Umbilical cord (tissue), 2 donors: ENCODE results near the gene SLC35F2. TPM values are rescaled to one million over a fixed set of nuclear protein-coding genes. Genes with fewer than 3 reads are reported as not detected.
"Not testable (repeated sequence)": the region's sequence is repeated elsewhere in the genome, so short reads cannot be mapped to it uniquely, and the experiment has no call there.

Experiments used
- DNase-seq: peaks from one replicate; pipeline ENCODE4 v3.0.0-alpha.2; 2015; ENCODE audit warnings: low spot score
- total RNA-seq: library from RNA; depleted of rRNA; stranded (reverse); fragments of >200 nt; gene quantifications from one replicate; pipeline ENCODE4 v1.2.3, GENCODE V29; 2014; ENCODE audit warnings: low replicate concordance; ENCODE audit not compliant: insufficient read depth

Gene SLC35F2
- total RNA-seq, 1 donor from 2014 or later: 5.3 TPM

GRCh38 chr11:107789767-107790166 lies 68.8 kb downstream of the SLC35F2 start:
- no peak for DNase-seq

- DNase-seq: no peak
Observed at GRCh38 chr11:107787733-107788132, 70.9 kb downstream of the SLC35F2 start.

GRCh38 chr11:107785401-107785800 lies 73.2 kb downstream of the SLC35F2 start:
- no peak for DNase-seq

- DNase-seq: no peak
Observed at GRCh38 chr11:107783121-107783520, 75.5 kb downstream of the SLC35F2 start.

GRCh38 chr11:107780775-107781174 lies 77.8 kb downstream of the SLC35F2 start:
- no peak for DNase-seq

GRCh38 chr11:107780136-107780535 lies 78.5 kb downstream of the SLC35F2 start:
- peak; percentile 43 for DNase-seq

GRCh38 chr11:107778839-107779517 lies 79.6 kb downstream of the SLC35F2 start:
- peak; percentile 18 for DNase-seq

- DNase-seq: no peak
Observed at GRCh38 chr11:107777110-107777509, 81.5 kb downstream of the SLC35F2 start.

GRCh38 chr11:107776062-107776461 lies 82.5 kb downstream of the SLC35F2 start:
- no peak for DNase-seq

GRCh38 chr11:107770551-107770951 lies 88.0 kb downstream of the SLC35F2 start:
- no peak for DNase-seq

GRCh38 chr11:107769189-107769588 lies 89.4 kb downstream of the SLC35F2 start:
- no peak for DNase-seq

- not testable (repeated sequence) for DNase-seq
Observed at GRCh38 chr11:107758719-107759355, 99.8 kb downstream of the SLC35F2 start.

GRCh38 chr11:107757661-107758060 lies 100.9 kb downstream of the SLC35F2 start:
- DNase-seq: no peak

GRCh38 chr11:107756553-107756952 lies 102.0 kb downstream of the SLC35F2 start:
- DNase-seq: no peak

GRCh38 chr11:107752949-107753822 lies 105.4 kb downstream of the SLC35F2 start:
- DNase-seq: no peak

GRCh38 chr11:107752508-107752907 lies 106.1 kb downstream of the SLC35F2 start:
- DNase-seq: no peak

GRCh38 chr11:107751082-107751481 lies 107.5 kb downstream of the SLC35F2 start:
- DNase-seq: no peak

GRCh38 chr11:107750313-107750712 lies 108.3 kb downstream of the SLC35F2 start:
- no peak for DNase-seq

GRCh38 chr11:107747622-107748021 lies 111.0 kb downstream of the SLC35F2 start:
- DNase-seq: peak; percentile 51

GRCh38 chr11:107744736-107745135 lies 113.9 kb downstream of the SLC35F2 start:
- DNase-seq: no peak

- DNase-seq: no peak
Observed at GRCh38 chr11:107743191-107743590, 115.4 kb downstream of the SLC35F2 start.
